RWPE1 (cell line): ENCODE measurements around the gene LRMDA.

Experiments used
- CTCF ChIA-PET: fragments of 350-600 bp; sonication (Branson Sonifier 250); formaldehyde crosslinking; extraction: SDS; loops from one replicate; lab custom pipeline; 2021; lab: Yijun Ruan, JAX
- POLR2A ChIA-PET: fragments of 400-600 bp; formaldehyde crosslinking; extraction: SDS; loops from one replicate; lab custom pipeline; 2020; ENCODE audit warnings: antibody characterized with exemption; ENCODE audit not compliant: low non-redundant PET; lab: Yijun Ruan, JAX
- DNase-seq: peaks from one replicate; pipeline ENCODE4 v3.0.0; 2012; ENCODE audit warnings: low spot score
- H3K27ac ChIP-seq: fragments of 450-650 bp; 2 replicates; pipeline ENCODE4 v1.5.1; 2017
- TF ChIP-seq, protein P1 (sequence below): fragments of 450-650 bp; conservative IDR thresholded peaks from 2 replicates; pipeline ENCODE4 v1.5.1; 2017; ENCODE audit warnings: low read depth, mild to moderate bottlenecking

LRMDA gene

DNA sequence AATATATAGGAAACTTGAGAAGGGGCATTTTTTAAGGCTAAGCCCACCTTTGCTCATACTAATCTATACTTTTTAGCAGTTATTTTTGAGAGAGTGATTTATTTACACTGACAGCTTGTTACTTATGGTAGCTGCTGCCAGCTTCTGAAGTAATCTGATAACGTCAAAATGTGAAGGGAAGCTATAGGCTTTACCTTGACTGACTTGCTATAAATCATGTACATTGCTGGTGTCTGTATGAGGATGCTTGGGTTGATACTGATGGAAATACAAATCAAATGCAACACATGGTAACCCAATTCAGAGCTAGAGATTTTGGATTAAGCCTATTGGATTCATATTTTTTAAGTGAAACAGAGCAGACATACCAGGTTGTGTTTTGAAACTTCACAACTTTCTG is 299.4 kb downstream of the LRMDA start:
- no peak for DNase-seq
- POLR2A ChIA-PET: no interaction called here
- TF ChIP-seq, protein P1, sequence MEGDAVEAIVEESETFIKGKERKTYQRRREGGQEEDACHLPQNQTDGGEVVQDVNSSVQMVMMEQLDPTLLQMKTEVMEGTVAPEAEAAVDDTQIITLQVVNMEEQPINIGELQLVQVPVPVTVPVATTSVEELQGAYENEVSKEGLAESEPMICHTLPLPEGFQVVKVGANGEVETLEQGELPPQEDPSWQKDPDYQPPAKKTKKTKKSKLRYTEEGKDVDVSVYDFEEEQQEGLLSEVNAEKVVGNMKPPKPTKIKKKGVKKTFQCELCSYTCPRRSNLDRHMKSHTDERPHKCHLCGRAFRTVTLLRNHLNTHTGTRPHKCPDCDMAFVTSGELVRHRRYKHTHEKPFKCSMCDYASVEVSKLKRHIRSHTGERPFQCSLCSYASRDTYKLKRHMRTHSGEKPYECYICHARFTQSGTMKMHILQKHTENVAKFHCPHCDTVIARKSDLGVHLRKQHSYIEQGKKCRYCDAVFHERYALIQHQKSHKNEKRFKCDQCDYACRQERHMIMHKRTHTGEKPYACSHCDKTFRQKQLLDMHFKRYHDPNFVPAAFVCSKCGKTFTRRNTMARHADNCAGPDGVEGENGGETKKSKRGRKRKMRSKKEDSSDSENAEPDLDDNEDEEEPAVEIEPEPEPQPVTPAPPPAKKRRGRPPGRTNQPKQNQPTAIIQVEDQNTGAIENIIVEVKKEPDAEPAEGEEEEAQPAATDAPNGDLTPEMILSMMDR: no peak
- no peak overlapping the region for H3K27ac ChIP-seq
- CTCF ChIA-PET: no interaction called here

DNA sequence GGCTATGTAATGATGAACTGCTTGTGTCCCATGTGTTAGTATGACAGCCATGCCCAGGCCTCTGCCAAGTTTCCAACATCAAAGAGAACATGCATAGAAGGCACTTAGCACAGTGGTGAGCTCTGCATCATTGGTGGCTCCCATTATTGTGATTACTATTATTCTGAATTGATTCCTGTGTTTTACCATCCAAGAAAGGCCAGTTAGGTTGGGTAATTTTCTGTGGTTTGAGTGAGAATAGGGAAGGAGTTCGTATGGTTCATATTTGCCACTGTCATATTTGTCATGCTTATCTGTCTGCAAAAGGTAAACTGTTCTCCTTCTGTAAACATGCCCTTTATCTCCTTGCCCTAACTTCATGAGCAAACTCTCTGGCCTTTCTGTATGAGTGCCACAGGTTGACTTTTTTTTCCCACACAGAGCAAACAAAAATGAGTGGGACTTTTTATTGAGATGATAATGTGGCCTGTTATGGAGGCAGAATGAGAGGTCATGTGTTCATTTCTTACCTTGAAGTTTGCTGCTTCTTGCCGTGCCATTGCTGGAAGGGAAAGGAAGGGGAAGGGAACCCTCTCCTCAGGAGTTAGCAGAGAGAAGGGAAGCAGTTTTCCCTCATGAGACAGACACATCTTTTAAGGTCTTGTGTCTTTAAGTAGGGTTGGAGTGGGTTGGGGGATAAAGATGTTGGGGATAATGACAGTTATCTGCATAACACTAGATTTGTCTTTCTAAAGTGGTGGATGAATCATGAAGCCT is 301.9 kb downstream of the LRMDA start:
- DNase-seq: no peak
- TF ChIP-seq, protein P1: no peak
- CTCF ChIA-PET: no interaction called here
- H3K27ac ChIP-seq: no peak overlapping the region
- POLR2A ChIA-PET: no interaction called here

DNA sequence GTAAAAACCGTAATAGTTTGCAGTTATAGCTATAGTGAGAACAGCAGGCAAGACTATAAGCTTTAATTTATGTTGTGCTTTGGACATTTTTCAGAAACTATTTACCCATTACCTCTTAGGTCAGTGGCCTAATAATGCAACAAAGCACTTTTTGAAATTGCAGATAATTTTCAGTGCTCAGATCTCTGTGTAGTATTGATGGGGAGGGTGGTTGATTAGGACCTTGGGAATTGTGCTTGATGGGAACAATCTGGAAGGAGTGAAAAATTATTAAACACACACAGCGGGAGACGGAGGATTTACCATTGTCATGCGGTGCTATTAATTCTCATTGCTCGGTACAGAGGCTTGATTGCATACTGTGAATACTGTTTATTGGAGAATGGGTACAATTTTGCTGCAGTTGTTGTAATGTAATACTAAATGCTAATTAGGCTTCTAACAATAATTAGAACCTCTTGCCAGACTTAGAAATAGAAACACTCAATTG is 304.8 kb downstream of the LRMDA start:
- ChIA-PET POLR2A (no interaction called here), CTCF (interaction anchor here (0.6 kb wide), 1 partner anchor 100 kb away, joined by 4 read pairs; no protein-coding TSS in a partner anchor)
- TF ChIP-seq, protein P1: no peak
- DNase-seq: no peak
- H3K27ac ChIP-seq: no peak overlapping the region

DNA sequence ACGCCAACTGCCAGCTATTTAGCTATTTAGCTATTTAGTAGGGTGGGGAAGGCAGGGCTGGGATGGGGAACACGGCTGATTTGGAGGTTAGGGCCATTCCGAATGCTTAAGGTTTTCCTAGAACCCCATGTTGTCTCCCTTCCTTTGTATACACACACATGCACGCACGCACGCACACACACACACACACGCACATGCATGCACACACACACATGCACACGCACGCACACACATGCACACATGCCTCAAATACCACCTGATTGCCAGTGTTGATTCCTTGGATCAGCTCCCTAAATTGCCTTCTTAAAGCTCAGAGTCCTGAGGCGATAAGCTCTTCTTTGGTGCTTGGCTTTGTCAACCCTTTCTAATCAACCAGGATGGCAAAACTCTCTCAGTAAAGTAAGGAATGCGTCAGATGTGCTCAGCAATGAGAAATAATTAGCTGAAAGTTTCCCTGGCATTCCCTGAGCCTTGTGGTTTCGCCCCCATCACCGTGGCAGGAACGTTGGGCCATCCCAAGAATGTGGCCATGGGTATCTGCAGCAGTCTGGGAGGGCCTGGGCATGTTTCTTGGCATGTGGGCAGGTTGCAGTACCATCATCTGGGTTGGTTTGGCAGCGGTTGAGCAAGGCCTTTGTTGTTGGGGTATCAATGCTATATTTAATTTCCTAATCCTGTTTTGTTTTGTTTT is 305.6 kb downstream of the LRMDA start:
- no peak for DNase-seq
- ChIA-PET CTCF (interaction anchor here (0.6 kb wide), 1 partner anchor 636 kb away, joined by 3 read pairs; no protein-coding TSS in a partner anchor), POLR2A (no interaction called here)
- H3K27ac ChIP-seq: 0 out of 2 replicates have a peak overlapping the region, but pooled peaks have one; percentile 6
- TF ChIP-seq, protein P1: no peak

DNA sequence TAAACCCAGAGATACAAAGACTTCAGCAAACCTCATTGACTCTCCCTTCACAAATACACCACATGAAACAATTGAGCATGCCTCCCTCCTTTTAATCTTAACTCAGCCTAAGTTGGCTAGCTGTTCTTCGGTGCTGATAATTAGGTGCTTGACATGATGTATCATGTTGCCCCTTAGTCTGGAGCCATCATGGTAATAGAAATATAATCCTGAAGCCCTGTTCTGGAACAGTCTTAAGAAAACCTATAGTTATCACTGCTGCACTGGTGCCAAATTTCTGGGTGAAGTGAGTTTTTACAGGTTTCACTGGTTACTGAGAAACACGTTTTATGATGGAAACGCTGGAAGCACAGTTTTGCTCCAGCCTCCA is 306.1 kb downstream of the LRMDA start:
- TF ChIP-seq, protein P1: no peak
- no peak overlapping the region for H3K27ac ChIP-seq
- CTCF ChIA-PET: interaction anchor here (0.6 to 0.7 kb wide), 2 partner anchors 17 to 635 kb away, joined by 3 to 6 read pairs; no protein-coding TSS in a partner anchor
- POLR2A ChIA-PET: no interaction called here
- no peak for DNase-seq

DNA sequence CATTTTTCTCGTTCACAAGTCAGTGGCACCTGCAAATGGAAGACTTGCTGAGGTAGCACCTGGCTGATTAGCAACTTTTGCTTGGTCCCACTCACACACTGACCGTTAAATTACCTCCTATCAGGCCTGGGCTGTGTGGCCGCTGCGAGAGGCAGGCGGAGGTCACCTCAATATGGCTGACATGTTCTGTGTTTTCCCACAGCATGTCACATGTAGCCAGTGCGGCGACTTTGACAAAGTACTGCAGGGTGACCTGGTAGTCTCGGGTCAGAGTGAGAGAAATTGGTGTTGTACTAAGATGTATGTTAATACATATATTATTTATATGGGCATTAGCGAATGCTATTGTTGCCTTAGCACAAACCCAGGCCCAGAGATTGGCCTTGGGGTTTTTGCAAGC is 307.5 kb downstream of the LRMDA start:
- H3K27ac ChIP-seq: no peak overlapping the region
- POLR2A ChIA-PET: no interaction called here
- DNase-seq: no peak
- CTCF ChIA-PET: no interaction called here
- TF ChIP-seq, protein P1: no peak
